ENCODE data around the gene PNPLA3. TPM values are rescaled to one million over a fixed set of nuclear protein-coding genes. Genes with fewer than 3 reads are reported as not detected.

Gene PNPLA3
- total RNA-seq, 1 experiment from 2014 or later = 19.8 TPM

GRCh38 chr22:43955883-43956782 is 32.5 kb downstream of the PNPLA3 start (continued):
- TF ChIP-seq ZNF281 (CRISPR knock-in tag; IDR thresholded peaks at IDR 0.05) (no peak), ZBTB21 (CRISPR knock-in tag; IDR thresholded peaks at IDR 0.05; ENCODE audit: borderline replicate concordance) (no peak), ATF1 (CRISPR knock-in tag; IDR thresholded peaks at IDR 0.05) (no peak), ZNF423 (CRISPR knock-in tag; IDR thresholded peaks at IDR 0.05) (no peak), OVOL2 (CRISPR knock-in tag; IDR thresholded peaks at IDR 0.05; ENCODE audit: borderline replicate concordance) (no peak)

GRCh38 chr22:43956805-43957463 is 33.3 kb downstream of the PNPLA3 start:
- no peaks in the 10 kb centered on the region for H3K27me3 Mint-ChIP-seq (ENCODE audit: low read depth)
- no peaks in the 10 kb centered on the region for H3K9me3 Mint-ChIP-seq
- CTCF ChIA-PET = interaction anchor here (0.6 to 2.8 kb wide), 2 partner anchors 11 to 702 kb away, joined by 3 to 17 read pairs; no protein-coding TSS in a partner anchor
- ATAC-seq (no peak), DNase-seq (ENCODE audit: low spot score) (no peak)
- POLR2A ChIA-PET = no interaction called here
- H3K4me3 Mint-ChIP-seq = peak overlapping the region; percentile 95
- peaks cover 29% of the 10 kb centered on the region for H3K4me1 Mint-ChIP-seq
- H3K36me3 Mint-ChIP-seq = no peaks in the 10 kb centered on the region
- H3K27ac Mint-ChIP-seq = 0 out of 2 replicates have a peak overlapping the region, but pooled peaks have one; percentile 14
- TF ChIP-seq MXD4 (CRISPR knock-in tag; IDR thresholded peaks at IDR 0.05; ENCODE audit: borderline replicate concordance) (no peak), ZMAT4 (CRISPR knock-in tag; IDR thresholded peaks at IDR 0.05) (no peak), HMGXB4 (CRISPR knock-in tag; IDR thresholded peaks at IDR 0.05) (no peak), E2F1 (CRISPR knock-in tag; IDR thresholded peaks at IDR 0.05) (no peak), ZBTB21 (CRISPR knock-in tag; IDR thresholded peaks at IDR 0.05; ENCODE audit: borderline replicate concordance) (no peak), GTF2I (CRISPR knock-in tag; conservative IDR thresholded peaks at IDR 0.05) (no peak), RELA (CRISPR knock-in tag; IDR thresholded peaks at IDR 0.05; ENCODE audit: borderline replicate concordance) (no peak), ERG (CRISPR knock-in tag; IDR thresholded peaks at IDR 0.05) (no peak), ARID4B (CRISPR knock-in tag; IDR thresholded peaks at IDR 0.05; ENCODE audit: borderline replicate concordance) (no peak), JAZF1 (CRISPR knock-in tag; IDR thresholded peaks at IDR 0.05) (no peak), CBFB (CRISPR knock-in tag; IDR thresholded peaks at IDR 0.05; ENCODE audit: low read depth) (no peak), ZBTB43 (CRISPR knock-in tag; IDR thresholded peaks at IDR 0.05) (no peak), MAX (CRISPR knock-in tag; IDR thresholded peaks at IDR 0.05) (no peak)
